ENCODE data around the gene DOK7. TPM values are rescaled to one million over a fixed set of nuclear protein-coding genes. Genes with fewer than 3 reads are reported as not detected.

The DOK7 gene
- total RNA-seq, 3 donors from 2014 or later, result 1.3 to 3.5 TPM; not detected in 1

GRCh38 chr4:3500634-3501101 lies 37.6 kb downstream of the DOK7 start:
- Histone ChIP-seq H3K4me3 (no peak overlapping the region), H3K4me1 (no peaks in the 10 kb centered on the region), H3K36me3 (no peaks in the 10 kb centered on the region), H3K27ac (no peak overlapping the region), H3K27me3 (peaks cover 0 to 4% of the 10 kb centered on the region in 2 donors), H3K9me3 (no peaks in the 10 kb centered on the region)
- DNase-seq (ENCODE audit: low spot score in 2 of 2), result no peak
- TF ChIP-seq POLR2A (IDR thresholded peaks at IDR 0.05) (no peak), CTCF (IDR thresholded peaks at IDR 0.05) (no peak), POLR2AphosphoS5 (IDR thresholded peaks at IDR 0.05) (no peak)
- intact Hi-C loops (cut with DNase I; ENCODE audit: low total_unique reads), result no loop called here

- Histone ChIP-seq H3K36me3 (no peaks in the 10 kb centered on the region), H3K27me3 (peaks cover 0 to 2% of the 10 kb centered on the region in 2 donors), H3K4me1 (no peaks in the 10 kb centered on the region), H3K4me3 (no peak overlapping the region), H3K9me3 (no peaks in the 10 kb centered on the region), H3K27ac (no peak overlapping the region)
- intact Hi-C loops (cut with DNase I; ENCODE audit: low total_unique reads), result no loop called here
- no peak for TF ChIP-seq POLR2A (IDR thresholded peaks at IDR 0.05)
- no peak for TF ChIP-seq CTCF (IDR thresholded peaks at IDR 0.05)
- TF ChIP-seq POLR2AphosphoS5 (IDR thresholded peaks at IDR 0.05), result no peak
- no peak for DNase-seq (ENCODE audit: low spot score in 2 of 2)
Measured at GRCh38 chr4:3501126-3501824, 38.2 kb downstream of the DOK7 start.

- DNase-seq (ENCODE audit: low spot score in 2 of 2), result no peak
- TF ChIP-seq POLR2A (IDR thresholded peaks at IDR 0.05) (no peak), POLR2AphosphoS5 (IDR thresholded peaks at IDR 0.05) (no peak), CTCF (IDR thresholded peaks at IDR 0.05) (no peak)
- intact Hi-C loops (cut with DNase I; ENCODE audit: low total_unique reads), result no loop called here
- Histone ChIP-seq H3K4me1 (no peaks in the 10 kb centered on the region), H3K36me3 (no peaks in the 10 kb centered on the region), H3K27ac (no peak overlapping the region), H3K9me3 (no peaks in the 10 kb centered on the region), H3K27me3 (no peaks in the 10 kb centered on the region), H3K4me3 (no peak overlapping the region)
Measured at GRCh38 chr4:3501825-3502425, 38.8 kb downstream of the DOK7 start.

DNA sequence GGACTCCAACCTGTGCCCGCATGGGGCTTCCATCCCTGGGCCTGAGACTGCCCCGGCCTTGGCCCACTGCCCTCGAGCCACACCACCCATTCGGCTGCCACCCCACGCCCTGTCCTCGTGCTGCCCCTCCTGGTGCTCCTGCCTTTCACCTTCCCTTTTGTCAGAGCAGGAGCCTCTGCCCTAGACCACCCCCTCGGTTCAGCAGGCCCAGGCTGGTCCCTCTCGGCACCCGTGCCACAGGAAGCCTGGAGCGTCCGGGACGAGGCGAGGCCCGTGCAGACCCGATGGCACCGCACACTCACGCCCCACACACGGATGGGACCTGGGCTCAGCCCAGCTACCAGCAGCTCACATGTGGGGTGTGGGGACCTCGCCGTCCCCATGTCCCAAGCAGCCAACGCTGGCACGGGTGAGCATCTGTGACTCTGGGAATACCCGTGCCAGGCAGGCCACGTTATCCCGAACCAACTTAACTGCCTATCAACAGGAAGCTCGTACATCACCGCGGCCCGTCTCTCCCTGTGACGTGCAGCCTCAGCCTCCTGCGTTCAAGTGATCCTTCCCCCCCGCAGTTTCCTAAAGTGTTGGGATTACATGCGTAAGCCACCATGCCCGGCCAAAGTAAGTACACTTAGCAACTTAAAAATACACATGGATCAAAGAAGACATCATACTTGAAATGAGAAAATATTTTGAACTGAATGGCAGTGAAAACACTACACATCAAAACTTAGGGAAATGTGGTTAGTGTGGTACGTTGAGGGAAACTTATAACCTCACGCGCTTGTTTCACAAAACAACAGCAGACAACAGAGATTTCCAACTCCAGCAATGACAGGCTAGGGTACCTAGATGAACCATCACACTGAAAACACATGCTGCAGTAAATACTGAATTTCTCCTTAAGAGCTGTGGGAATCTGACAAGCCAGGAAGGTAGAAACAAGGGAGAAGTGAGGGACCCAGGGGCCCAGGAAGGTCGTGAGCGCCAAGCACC lies 40.1 kb downstream of the DOK7 start:
- H3K4me3 ChIP-seq, result no peak overlapping the region
- H3K9me3 ChIP-seq, result no peaks in the 10 kb centered on the region
- DNase-seq (ENCODE audit: low spot score in 2 of 2), result no peak
- H3K4me1 ChIP-seq, result no peaks in the 10 kb centered on the region
- no peak for TF ChIP-seq CTCF (IDR thresholded peaks at IDR 0.05)
- TF ChIP-seq POLR2AphosphoS5 (IDR thresholded peaks at IDR 0.05), result no peak
- TF ChIP-seq POLR2A (IDR thresholded peaks at IDR 0.05), result no peak
- no peaks in the 10 kb centered on the region for H3K27me3 ChIP-seq
- intact Hi-C loops (cut with DNase I; ENCODE audit: low total_unique reads), result no loop called here
- no peak overlapping the region for H3K27ac ChIP-seq
- H3K36me3 ChIP-seq, result no peaks in the 10 kb centered on the region

Measured in breast epithelium (tissue), 4 donors.